ENCODE results near the gene WFDC13.
"Not testable (repeated sequence)": the region's sequence is repeated elsewhere in the genome, so short reads cannot be mapped to it uniquely, and the experiment has no call there.

Gene WFDC13, protein sequence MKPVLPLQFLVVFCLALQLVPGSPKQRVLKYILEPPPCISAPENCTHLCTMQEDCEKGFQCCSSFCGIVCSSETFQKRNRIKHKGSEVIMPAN

DNA sequence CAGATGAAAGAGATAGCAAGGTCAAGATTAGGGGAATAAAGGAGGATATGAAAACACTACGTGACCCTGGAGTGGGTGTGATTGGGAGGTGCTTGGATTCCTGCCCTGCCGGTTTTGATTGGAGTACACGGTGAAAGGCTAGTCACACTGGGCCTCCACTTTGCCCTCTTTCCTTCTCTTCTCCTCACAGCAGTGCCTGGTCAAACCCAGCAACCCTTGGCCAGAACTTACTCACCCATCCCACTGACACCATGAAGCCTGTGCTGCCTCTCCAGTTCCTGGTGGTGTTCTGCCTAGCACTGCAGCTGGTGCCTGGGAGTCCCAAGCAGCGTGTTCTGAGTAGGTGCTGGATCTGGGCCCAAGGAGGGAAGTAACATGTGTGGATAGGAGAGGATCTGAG, at the start of gene WFDC13:
TSS of gene WFDC13 (plus strand) at position 166 of the 400 bp plus-strand sequence. CDS start at position 252, 86 bp downstream.
- no peak for DNase-seq (ENCODE audit: low read depth in 2 of 2)

DNA sequence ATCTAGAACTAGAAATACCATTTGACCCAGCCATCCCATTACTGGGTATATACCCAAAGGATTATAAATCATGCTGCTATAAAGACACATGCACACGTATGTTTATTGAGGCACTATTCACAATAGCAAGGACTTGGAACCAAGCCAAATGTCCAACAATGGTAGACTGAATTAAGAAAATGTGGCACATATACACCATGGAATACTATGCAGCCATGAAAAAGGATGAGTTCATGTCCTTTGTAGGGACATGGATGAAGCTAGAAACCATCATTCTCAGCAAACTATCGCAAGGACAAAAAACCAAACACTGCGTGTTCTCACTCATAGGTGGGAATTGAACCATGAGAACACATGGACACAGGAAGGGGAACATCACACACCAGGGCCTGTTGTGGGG, 44.8 kb upstream of the WFDC13 start:
- not testable (repeated sequence) for DNase-seq (ENCODE audit: low read depth in 2 of 2)

DNA sequence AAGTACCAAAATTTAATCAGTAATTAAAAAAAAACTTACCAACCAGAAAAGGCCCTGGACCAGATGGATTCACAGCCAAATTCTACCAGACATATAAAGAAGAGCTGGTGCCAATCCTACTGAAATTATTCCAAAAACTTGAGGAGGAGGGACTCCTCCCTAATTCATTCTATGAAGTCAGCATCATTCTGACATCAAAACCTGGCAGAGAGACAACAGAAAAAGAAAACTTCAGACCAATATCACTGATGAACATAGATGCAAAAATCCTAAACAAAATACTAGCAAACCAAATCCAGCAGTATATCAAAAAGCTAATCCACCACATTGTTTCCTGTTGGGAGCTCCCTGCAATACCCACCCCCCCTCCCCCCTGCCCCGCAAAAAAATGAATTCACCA, 31.7 kb upstream of the WFDC13 start, which contains the start of gene WFDC11:
TSS of gene WFDC11 (minus strand) at position 101 of the 400 bp plus-strand sequence. CDS start 19,639 bp downstream, outside the sequence.
- no peak for DNase-seq (ENCODE audit: low read depth in 2 of 2)

DNA sequence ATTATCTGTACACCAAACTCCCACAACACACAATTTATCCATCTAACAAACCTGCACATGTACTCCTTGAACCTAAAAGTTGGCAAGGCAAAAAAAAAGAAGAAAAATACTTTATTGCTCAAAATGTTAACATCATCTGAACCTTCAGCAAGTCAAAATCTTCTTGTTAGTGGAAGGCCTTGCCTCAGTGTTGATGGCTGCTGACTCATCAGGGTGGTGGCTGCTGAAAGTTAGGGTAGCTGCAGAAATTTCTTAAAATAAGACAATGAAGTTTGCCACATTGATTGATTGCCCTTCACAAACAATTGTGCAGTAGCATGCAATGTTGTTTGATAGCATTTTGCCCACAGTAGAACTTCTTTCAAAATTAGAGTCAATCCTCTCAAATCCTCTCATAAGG, 29.1 kb upstream of the WFDC13 start:
- DNase-seq (ENCODE audit: low read depth in 2 of 2) = no peak

DNA sequence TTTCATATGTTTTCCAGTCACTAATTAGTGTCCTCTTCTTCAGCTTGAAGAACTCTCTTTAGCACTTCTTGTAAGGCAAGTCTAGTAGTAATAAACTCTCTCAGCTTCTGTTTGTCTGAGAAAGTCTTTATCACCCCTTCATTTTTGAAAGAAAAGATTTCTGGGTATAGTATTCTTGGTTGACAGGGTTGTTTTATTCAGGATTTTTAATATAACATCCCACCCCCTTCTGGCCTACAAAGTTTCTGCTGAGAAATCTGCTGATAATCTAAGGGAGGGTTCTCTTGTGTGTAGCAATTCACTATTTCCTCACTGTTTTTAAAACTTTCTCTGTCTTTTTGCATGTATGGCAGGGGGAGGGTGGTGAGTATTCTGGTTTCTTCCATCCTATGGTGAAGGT, 22.2 kb upstream of the WFDC13 start:
- DNase-seq (ENCODE audit: low read depth in 2 of 2) = no peak

DNA sequence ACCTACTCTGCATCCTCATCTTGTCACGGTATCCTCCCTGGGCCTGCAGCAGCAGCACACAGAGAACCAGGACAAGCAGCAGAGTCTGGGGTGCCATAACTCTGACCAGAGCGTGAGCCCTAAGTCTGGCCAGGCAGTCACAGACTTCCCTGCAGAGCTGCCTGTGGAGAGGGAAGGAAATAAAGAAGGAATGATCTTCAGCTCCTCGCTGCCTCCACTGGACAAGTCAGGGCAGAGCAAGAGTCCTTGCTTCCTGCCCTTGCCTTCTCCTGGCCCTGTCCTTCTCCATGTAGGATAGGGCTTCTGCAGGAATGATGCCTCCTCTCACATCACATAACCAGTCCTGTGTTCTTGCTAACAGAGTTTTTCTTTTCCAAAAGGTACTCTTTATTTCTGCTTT, 15.9 kb upstream of the WFDC13 start:
- no peak for DNase-seq (ENCODE audit: low read depth in 2 of 2)

DNA sequence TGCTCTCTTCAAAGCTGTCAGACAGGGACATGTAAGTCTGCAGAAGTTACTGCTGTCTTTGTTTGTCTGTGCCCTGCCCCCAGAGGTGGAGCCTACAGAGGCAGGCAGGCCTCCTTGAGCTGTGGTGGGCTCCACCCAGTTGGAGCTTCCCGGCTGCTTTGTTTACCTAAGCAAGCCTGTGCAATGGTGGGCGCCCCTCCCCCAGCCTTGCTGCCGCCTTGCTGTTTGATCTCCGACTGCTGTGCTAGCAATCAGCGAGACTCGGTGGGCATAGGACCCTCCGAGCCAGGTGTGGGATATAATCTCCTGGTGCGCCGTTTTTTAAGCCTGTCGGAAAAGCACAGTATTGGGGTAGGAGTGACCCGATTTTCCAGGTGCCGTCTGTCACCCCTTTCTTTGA, 8.5 kb upstream of the WFDC13 start:
- not testable (repeated sequence) for DNase-seq (ENCODE audit: low read depth in 2 of 2)

DNA sequence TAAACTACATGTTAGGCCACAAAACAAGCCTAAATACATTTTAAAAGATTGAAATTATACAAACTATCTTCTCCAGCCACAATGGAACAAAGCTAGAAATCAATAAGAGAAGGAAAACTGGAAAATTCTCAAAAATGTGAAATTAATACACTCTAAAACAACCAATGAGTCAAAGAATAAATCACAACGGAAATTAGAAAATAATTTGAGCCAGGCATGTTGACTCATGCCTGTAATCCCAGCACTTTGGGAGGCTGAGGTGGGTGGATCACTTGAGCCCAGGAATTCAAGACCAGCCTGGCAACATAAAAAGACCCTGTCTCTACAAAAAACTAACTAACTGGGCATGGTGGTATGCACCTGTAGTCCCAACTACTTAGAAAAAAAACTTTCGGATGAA, 6.3 kb upstream of the WFDC13 start:
- DNase-seq (ENCODE audit: low read depth in 2 of 2) = no peak

DNA sequence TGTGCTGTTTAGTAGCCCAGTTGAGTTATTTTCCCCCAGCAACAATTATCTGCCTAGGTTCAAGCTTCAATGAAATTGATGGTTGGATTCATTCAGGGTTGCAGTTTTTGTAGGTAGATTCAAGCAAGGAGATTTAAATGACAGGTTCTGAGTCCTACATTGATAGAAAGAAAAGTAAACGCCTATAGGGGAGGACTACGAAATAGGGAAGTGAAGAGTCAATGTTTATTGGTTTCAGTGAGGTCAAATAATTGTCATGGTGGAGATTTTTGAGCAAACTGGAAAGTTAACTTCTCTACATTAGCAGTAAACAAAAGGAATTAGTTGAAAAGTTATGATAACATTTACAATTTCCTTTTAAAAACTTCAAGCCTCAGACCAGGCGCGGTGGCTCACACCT, 734 bp upstream of the WFDC13 start:
- DNase-seq (ENCODE audit: low read depth in 2 of 2) = no peak

DNA sequence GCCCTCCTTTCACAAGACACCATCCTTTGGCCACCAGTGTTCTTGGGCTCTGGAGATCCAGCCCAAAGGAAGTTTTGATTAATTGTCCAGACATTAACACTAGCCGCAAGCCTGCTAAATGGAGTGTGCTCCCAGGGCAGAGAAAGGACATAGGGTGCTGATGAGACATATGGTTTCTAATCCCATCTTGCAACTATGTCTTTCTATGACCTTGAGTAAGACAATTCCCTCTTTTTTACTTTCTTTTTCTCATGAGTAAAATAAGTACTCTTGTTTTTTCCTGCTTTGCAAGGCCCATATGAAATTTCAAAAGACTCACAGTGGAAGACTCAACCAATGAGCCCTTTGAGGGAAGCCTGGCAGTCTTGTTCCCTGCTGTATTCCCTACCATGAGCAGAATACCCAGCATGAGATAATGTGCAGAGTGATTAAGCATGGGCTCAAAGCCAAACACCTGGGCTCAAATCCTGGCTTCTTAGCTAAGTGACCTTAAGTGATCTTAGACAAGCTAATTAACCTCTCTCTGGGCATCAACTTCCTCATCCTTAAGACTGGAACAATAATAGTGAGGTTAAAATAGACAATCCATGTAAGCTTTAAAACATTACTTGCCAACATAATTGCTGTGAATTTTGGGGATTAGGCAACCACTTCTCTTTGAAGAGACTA, 3.3 kb downstream of the WFDC13 start, which contains the start of gene WFDC10B:
TSS of gene WFDC10B (minus strand) at position 51 of the 669 bp plus-strand sequence. CDS start 19,027 bp downstream, outside the sequence.
- no peak for DNase-seq (ENCODE audit: low read depth in 2 of 2)

DNA sequence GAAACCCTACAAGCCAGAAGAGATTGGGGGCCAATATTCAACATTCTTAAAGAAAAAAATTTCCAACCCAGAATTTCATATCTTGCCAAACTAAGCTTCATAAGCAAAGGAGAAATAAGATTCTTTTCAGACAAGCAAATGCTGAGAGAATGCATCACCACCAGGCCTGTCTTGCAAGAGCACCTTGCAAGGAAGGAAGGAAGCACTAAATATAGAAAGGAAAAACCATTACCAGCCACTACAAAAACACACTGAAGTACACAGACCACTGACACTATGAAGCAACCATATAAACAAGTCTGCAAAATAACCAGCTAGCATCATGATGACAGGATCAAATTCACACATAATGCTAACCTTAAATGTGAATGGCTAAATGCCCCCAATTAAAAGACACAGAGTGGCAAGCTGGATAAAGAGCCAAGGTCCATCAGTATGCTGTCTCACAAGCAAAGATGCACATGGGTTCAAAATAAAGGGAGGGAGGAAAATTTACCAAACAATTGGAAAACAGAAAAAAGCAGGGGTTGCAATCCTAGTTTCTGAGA, 14.4 kb downstream of the WFDC13 start:
- not testable (repeated sequence) for DNase-seq (ENCODE audit: low read depth in 2 of 2)

DNA sequence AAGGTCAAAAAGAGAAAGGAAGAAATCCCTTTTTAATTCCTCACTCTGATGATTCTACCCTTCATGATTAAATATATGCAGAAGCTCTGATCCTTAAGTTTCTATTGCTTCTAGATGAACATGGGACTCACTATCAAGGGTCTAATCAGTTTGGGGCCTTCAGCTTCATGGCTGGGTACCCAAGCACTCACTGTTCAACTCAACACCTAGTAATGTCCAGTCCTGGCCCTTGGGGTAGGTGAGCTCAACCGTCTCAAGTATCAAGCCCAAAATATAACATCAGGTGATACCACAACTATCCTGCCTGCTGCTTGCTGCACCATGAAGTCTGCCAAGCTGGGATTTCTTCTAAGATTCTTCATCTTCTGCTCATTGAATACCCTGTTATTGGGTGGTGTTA, 20.2 kb downstream of the WFDC13 start, which contains the start of gene SPINT4:
TSS of gene SPINT4 (plus strand) at position 301 of the 400 bp plus-strand sequence. CDS start at position 322, 21 bp downstream.
- DNase-seq (ENCODE audit: low read depth in 2 of 2) = no peak

DNA sequence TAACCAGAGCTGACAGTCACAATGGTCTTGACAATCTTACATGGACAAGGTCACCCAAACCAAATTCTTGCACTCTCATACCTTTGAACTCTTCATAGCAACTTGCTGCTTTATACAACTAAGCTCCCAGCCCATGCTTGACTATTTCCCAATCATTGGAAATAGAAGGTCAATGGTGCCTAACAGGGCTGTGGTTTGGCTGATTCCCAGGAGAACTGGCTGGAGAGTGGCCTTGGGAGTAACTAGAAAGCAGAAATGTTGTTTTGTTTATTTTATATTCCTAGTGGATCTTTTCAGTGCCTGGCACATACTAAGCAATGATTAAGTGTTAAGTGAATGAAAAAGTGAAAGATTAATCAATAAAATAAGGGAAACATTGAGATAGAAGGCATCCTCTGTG, 23.3 kb downstream of the WFDC13 start:
- no peak for DNase-seq (ENCODE audit: low read depth in 2 of 2)

DNA sequence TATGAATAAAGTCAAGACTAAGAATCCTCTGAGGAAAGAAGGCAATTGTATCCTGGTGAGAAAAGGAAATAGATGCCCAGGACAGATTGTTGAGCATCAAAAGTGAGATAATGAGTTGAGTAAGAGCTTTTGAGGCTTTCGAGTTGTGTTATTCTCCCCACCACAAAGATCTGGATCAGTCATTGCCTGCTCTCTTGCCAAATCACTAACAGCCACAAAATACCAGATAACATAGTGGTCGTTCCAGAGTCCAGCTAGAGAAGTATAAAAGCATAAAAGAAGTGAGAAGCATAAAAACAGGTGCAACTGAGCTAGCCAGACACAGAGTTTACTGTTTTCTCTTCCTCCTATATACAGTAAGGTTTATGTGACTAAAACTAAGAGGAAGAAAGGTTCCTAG, 25.2 kb downstream of the WFDC13 start:
- DNase-seq (ENCODE audit: low read depth in 2 of 2) = no peak

DNA sequence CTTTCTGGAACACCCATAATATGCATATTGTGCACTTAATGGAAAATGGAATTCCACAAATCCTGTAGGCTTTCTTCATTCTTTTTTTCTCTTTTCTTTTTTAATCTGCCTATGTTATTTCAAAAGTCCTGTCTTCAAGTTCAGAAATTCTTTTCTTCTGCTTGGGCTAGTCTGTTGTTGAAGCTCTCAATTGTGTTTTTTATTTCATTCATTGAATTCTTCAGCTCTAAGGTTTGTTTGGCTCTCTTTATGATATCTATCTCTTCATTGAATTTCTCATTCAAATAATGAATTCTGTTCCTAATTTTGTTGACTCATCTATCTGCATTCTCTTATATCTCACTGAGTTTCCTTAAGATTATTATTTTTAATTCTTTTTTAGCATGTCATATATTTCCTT, 30.4 kb downstream of the WFDC13 start:
- no peak for DNase-seq (ENCODE audit: low read depth in 2 of 2)

DNA sequence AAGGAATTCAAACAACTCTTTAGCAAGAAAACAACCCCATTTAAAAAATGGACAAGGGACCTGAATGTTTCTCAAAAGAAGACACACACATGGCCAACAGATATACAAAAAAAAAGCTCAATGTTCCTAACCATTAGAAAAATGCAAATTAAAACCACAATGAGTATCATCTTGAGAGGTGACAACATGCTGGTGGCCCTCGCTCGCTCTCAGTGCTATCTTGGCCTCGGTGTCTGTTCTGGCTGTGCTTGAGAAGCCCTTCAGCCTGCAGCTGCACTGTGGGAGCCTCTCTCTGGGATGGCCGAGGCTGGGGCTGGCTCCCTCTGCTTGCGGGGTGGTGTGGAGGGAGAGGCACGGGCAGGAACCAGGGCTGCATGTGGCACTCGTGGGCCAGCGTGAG, 33.7 kb downstream of the WFDC13 start:
- no peak for DNase-seq (ENCODE audit: low read depth in 2 of 2)

DNA sequence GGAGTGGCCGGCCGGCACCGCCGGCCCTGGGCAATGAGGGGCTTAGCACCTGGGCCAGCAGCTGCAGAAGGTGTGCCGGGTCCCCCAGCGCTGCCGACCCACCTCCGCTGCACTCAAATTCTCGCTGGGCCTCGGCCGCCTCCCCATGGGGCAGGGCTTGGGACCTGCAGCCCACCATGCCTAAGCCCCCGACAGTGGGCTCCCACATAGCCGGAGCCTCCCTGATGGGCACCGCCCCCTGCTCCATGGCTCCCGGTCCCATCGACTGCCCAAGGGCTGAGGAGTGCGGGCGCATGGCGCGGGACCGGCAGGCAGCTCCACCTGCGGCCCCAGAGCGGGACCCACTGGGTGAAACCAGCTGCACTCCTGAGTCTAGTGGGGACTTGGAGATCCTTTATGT, 34.1 kb downstream of the WFDC13 start:
- DNase-seq (ENCODE audit: low read depth in 2 of 2) = no peak

DNA sequence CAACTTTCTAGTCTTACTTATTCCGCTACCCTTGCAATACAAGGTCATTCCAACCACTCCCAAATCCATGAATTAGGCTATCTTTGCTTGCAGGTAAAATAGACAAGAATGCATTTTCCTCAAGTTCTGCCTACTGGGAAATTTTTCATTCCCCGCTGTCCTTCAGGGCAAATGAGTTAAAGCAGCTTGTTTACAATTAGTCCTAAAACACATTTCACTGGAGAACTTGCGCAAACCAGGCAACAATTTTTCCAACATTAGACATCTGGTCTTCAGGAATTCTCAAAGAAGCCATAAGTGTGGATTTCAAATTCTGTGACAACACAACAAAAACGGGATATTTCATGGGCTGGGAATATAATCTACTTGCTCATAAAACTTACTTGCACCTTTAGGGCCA, 40.8 kb downstream of the WFDC13 start:
- no peak for DNase-seq (ENCODE audit: low read depth in 2 of 2)

DNA sequence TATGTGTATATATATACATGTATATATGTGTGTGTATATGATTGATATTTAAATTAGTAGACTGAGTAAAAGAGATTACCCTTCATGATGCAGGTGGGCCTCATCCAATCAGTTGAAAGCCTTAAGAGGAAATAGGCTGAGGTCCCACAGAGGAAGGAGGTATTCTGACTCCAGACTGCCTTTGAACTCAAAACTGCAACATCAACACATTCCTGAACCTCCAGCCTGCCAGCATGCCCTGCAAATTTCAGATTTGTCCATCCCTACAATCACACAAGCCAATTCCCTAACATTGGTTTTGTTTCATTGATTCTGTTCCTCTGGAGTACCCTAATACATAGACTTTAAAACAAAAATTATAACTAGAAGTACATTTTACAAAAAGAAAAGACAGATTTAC, 43.2 kb downstream of the WFDC13 start:
- DNase-seq (ENCODE audit: low read depth in 2 of 2) = no peak

DNA sequence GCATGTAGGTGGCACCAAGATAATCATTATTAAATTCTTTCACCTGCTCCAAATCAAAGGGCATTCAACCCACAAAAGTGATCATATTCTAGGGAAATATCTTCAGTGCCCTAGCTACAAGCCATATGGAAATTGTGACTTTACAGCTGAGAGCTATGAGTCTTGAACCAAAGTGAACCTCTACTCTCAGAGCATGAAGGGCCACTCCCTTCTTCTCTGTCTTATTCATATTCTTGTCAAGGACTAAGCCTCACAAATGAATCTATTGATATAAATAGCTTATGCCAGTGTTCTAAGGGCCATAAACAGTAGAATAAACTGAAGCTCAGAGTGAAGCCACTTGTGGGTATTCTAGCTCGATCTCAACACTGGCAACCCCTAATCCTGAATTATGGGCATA, 49.9 kb downstream of the WFDC13 start:
- no peak for DNase-seq (ENCODE audit: low read depth in 2 of 2)

DNA sequence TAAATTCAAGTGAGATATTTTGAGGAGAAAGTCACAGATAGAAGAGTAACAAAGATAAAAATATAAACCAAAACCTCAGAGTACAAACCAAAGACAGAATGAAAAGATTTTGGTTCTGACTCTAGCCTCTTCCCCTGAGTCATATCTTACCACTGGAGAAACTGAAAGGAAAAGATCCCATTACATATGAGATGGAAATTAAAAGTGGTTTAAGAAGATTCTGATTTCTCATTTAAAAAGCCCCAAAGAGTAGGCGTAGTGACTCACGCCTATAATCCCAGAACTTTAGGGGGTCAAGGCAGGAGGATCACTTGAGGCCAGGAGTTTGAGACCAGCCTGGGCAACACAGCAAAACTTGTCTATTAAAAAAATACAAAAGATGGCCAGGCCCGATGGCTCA, 50.9 kb downstream of the WFDC13 start:
- no peak for DNase-seq (ENCODE audit: low read depth in 2 of 2)

DNA sequence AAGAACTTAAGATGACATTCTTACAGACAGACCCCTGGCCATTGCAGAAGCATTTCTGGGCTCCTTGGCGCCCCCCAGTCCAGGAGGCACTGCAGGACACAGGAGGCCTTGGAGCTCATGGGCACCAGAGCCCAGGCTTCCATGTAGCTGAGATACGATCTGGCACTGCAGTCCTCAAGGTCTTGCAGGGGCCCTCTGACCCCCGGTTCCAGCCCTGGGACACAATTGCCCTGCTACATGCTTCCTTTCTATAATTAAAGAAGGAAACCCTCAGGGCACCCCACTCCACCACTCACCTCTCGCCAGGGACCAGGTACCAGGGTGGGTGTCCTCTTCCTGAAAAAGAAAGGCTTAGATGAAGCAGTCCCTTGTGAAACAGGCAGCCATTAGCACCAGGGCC, 56.3 kb downstream of the WFDC13 start:
- no peak for DNase-seq (ENCODE audit: low read depth in 2 of 2)
